ENCODE measurements around the gene DMTF1. TPM values are rescaled to one million over a fixed set of nuclear protein-coding genes. Genes with fewer than 3 reads are reported as not detected.

Gene DMTF1
- total RNA-seq, 1 experiment from 2014 or later = 58.3 TPM

DNA sequence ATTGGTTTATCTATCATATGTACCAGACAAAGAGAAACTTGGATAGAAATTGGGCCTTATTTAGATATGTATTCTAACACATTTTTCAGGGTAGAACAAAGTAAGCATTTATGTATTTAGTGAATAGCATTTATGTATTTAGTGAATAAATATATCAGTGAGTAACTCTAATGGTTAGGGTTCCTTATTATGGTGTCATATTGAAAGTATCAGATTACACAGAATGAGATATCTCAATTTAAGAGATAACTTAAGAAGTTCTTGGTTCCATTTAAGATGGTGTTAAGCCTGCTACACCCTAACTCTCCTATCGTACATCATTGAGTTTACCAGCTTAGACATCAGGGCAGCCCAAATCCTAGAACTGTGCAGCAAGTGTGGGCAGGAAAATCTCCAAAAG, 35.9 kb upstream of the DMTF1 start:
- Mint-ChIP-seq H3K4me1 (ENCODE audit: low read depth, unreplicated experiment) (no peaks in the 10 kb centered on the region), H3K36me3 (ENCODE audit: insufficient read depth, unreplicated experiment) (no peaks in the 10 kb centered on the region), H3K9me3 (ENCODE audit: low read depth, unreplicated experiment) (no peaks in the 10 kb centered on the region), H3K27me3 (ENCODE audit: unreplicated experiment) (no peaks in the 10 kb centered on the region), H3K4me3 (ENCODE audit: low read depth, unreplicated experiment) (no peak overlapping the region), H3K27ac (ENCODE audit: unreplicated experiment) (no peak overlapping the region)
- intact Hi-C loops (cut with micrococcal nuclease; ENCODE audit: unreplicated experiment) = no loop called here
- CTCF ChIA-PET = no interaction called here
- no peak for TF ChIP-seq CTCF (IDR thresholded peaks at IDR 0.05; ENCODE audit: unreplicated experiment)
- no peak for DNase-seq
- BruUV-seq (replicated peaks) = no TSS peak

DNA sequence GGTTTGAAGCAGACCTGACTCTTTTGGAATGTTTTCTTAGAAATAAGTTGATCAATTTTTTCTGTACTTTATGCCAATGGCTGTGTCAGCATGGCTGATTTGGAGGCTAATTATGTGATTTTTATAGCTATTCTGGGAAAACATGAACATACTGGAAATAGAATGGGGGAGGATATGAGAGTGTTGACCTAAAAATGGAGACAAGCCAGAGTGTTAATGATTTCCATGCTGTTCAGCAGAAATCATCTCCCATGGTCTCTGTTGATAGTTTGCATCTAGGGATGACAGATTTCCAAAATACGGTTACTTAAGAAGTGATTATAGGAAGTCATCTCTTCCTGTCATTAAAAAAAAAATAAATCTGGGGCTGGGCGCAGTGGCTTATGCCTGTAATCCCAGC, 32.7 kb upstream of the DMTF1 start:
- no TSS peak for BruUV-seq (replicated peaks)
- no peak for TF ChIP-seq CTCF (IDR thresholded peaks at IDR 0.05; ENCODE audit: unreplicated experiment)
- Mint-ChIP-seq H3K27ac (ENCODE audit: unreplicated experiment) (no peak overlapping the region), H3K27me3 (ENCODE audit: unreplicated experiment) (no peaks in the 10 kb centered on the region), H3K9me3 (ENCODE audit: low read depth, unreplicated experiment) (no peaks in the 10 kb centered on the region), H3K4me1 (ENCODE audit: low read depth, unreplicated experiment) (no peaks in the 10 kb centered on the region), H3K4me3 (ENCODE audit: low read depth, unreplicated experiment) (no peak overlapping the region), H3K36me3 (ENCODE audit: insufficient read depth, unreplicated experiment) (no peaks in the 10 kb centered on the region)
- CTCF ChIA-PET = no interaction called here
- no peak for DNase-seq
- intact Hi-C loops (cut with micrococcal nuclease; ENCODE audit: unreplicated experiment) = no loop called here

DNA sequence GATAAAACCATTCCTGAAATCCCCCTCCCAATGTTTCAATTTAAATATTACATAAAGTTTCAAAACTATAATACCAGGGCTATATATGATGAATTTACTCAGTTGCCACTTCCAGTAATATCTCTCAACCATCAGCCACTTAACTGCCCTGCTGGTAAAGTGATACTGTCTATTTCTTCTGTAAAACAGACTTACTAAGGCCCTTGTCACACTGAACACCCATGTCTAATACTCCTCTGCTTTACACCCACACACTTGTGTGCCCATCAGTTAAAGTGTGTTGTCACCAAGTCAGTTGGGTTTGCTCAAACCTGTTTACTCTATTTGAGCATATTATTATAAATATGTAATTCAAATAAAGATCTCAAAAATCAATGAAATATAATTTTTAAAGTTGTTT, 29.1 kb upstream of the DMTF1 start:
- BruUV-seq (replicated peaks) = no TSS peak
- no peak for DNase-seq
- Mint-ChIP-seq H3K27me3 (ENCODE audit: unreplicated experiment) (no peaks in the 10 kb centered on the region), H3K4me3 (ENCODE audit: low read depth, unreplicated experiment) (no peak overlapping the region), H3K36me3 (ENCODE audit: insufficient read depth, unreplicated experiment) (no peaks in the 10 kb centered on the region), H3K27ac (ENCODE audit: unreplicated experiment) (no peak overlapping the region), H3K4me1 (ENCODE audit: low read depth, unreplicated experiment) (no peaks in the 10 kb centered on the region), H3K9me3 (ENCODE audit: low read depth, unreplicated experiment) (no peaks in the 10 kb centered on the region)
- no peak for TF ChIP-seq CTCF (IDR thresholded peaks at IDR 0.05; ENCODE audit: unreplicated experiment)
- CTCF ChIA-PET = no interaction called here
- intact Hi-C loops (cut with micrococcal nuclease; ENCODE audit: unreplicated experiment) = no loop called here

DNA sequence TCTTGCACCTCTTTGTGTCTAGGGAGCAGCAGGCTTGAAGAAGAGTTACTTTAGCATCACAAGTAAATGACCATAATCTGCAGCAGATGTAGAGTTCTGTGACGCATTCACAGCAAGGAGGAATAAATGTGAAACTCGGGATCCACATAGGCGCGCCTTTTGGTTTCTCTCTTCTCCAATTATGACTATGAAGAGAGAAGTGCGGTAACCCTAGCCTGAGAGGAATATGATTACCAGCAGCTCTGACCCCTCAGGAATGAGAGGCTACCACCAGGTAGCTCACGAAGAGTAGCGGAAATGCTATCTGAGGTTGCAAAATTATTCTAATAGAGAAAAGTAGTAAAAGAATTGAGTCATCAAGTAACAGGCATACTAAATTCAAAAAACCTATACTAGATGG, 25.2 kb upstream of the DMTF1 start:
- Mint-ChIP-seq H3K9me3 (ENCODE audit: low read depth, unreplicated experiment) (no peaks in the 10 kb centered on the region), H3K4me1 (ENCODE audit: low read depth, unreplicated experiment) (no peaks in the 10 kb centered on the region), H3K27ac (ENCODE audit: unreplicated experiment) (no peak overlapping the region), H3K36me3 (ENCODE audit: insufficient read depth, unreplicated experiment) (no peaks in the 10 kb centered on the region), H3K27me3 (ENCODE audit: unreplicated experiment) (no peaks in the 10 kb centered on the region), H3K4me3 (ENCODE audit: low read depth, unreplicated experiment) (no peak overlapping the region)
- intact Hi-C loops (cut with micrococcal nuclease; ENCODE audit: unreplicated experiment) = no loop called here
- TF ChIP-seq CTCF (IDR thresholded peaks at IDR 0.05; ENCODE audit: unreplicated experiment) = no peak
- CTCF ChIA-PET = no interaction called here
- no TSS peak for BruUV-seq (replicated peaks)
- no peak for DNase-seq

DNA sequence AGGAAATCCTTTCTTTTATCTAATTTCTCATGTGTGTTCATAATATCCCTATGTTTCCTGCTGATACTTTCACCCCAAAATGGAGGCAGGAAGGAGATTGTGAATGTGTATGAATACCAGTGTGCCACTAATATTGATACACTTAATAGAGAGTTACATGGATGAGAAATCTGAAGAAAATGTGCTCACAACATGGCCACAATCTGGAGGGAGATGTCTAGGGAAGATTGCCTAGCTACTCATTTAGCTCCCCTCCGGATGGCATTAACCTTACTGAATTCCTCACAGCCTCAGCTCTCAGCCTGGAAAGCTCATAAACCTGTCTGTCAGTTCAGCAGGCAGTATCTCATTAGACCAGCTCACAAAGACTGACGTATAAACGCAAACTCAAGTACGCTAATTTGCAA, 23.4 kb upstream of the DMTF1 start:
- no peak for TF ChIP-seq CTCF (IDR thresholded peaks at IDR 0.05; ENCODE audit: unreplicated experiment)
- intact Hi-C loops (cut with micrococcal nuclease; ENCODE audit: unreplicated experiment) = no loop called here
- no TSS peak for BruUV-seq (replicated peaks)
- H3K27me3 Mint-ChIP-seq (ENCODE audit: unreplicated experiment) = no peaks in the 10 kb centered on the region
- H3K36me3 Mint-ChIP-seq (ENCODE audit: insufficient read depth, unreplicated experiment) = no peaks in the 10 kb centered on the region
- H3K4me3 Mint-ChIP-seq (ENCODE audit: low read depth, unreplicated experiment) = no peak overlapping the region
- H3K9me3 Mint-ChIP-seq (ENCODE audit: low read depth, unreplicated experiment) = no peaks in the 10 kb centered on the region
- no peak for DNase-seq
- no peaks in the 10 kb centered on the region for H3K4me1 Mint-ChIP-seq (ENCODE audit: low read depth, unreplicated experiment)
- H3K27ac Mint-ChIP-seq (ENCODE audit: unreplicated experiment) = no peak overlapping the region
- CTCF ChIA-PET = no interaction called here
